Muscle layer of duodenum (tissue), 2 donors: ENCODE results near the gene ATN1.

Experiments used
- H3K27ac ChIP-seq: one replicate; pipeline ENCODE4 v1.7.0; 2013; ENCODE audit warnings: mild to moderate bottlenecking, low read length
- H3K27me3 ChIP-seq: one replicate; pipeline ENCODE4 v1.7.0; 2013; ENCODE audit warnings: low read depth, mild to moderate bottlenecking, control low read depth, low read length
- H3K36me3 ChIP-seq, 2 donors: one replicate each; pipeline ENCODE4 v1.7.0; 2013; ENCODE audit warnings: low read length in 2 of 2, control low read depth in 1 of 2, mild to moderate bottlenecking in 1 of 2; ENCODE audit not compliant: insufficient read depth in 2 of 2, control insufficient read depth in 1 of 2
- H3K4me1 ChIP-seq, 2 donors: one replicate each; pipeline ENCODE4 v1.7.0; 2013; ENCODE audit warnings: low read length in 2 of 2, mild to moderate bottlenecking in 2 of 2, control low read depth in 1 of 2, moderate library complexity in 1 of 2; ENCODE audit not compliant: insufficient read depth in 2 of 2, control insufficient read depth in 1 of 2
- H3K4me3 ChIP-seq, 2 donors: one replicate each; pipeline ENCODE4 v1.7.0; 2013; ENCODE audit warnings: low read length in 2 of 2, low read depth in 1 of 2, mild to moderate bottlenecking in 1 of 2
- H3K9me3 ChIP-seq, 2 donors: one replicate each; pipeline ENCODE4 v1.7.0; 2013; ENCODE audit warnings: low read length in 2 of 2, control low read depth in 1 of 2, mild to moderate bottlenecking in 1 of 2; ENCODE audit not compliant: control insufficient read depth in 1 of 2
- donor health status: healthy.

The ATN1 gene

DNA sequence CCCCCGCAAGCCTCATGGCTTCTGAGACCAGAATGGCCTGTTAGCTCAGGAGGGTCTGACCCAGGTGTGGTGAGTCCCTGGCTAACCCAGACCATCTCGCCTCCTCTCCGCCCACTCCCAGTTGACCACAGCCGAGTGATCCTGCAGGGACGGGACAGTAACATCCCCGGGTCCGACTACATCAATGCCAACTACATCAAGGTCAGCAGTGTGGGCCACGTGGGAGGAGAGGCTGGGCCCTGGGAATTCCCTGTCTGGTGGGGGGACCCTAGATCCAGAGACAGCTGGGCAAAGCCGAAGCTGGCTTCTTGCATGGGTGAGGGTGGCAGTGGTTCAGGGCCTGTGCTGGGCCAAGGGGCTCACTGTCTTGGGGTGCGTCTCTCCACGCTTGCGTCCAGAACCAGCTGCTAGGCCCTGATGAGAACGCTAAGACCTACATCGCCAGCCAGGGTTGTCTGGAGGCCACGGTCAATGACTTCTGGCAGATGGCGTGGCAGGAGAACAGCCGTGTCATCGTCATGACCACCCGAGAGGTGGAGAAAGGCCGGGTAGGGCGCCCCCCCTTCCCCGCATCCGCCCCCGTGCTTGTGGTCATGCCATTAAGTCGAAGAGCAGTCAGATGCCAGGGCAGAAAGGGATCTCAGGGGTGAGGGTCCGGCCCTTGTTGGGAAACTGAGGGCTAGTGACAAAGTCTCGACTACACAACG lies 28.4 kb downstream of the ATN1 start:
- Histone ChIP-seq H3K4me1 (peaks cover 8 to 25% of the 10 kb centered on the region in 2 donors), H3K9me3 (no peaks in the 10 kb centered on the region), H3K36me3 (no peaks in the 10 kb centered on the region), H3K4me3 (no peak overlapping the region), H3K27ac (no peak overlapping the region), H3K27me3 (no peaks in the 10 kb centered on the region)

DNA sequence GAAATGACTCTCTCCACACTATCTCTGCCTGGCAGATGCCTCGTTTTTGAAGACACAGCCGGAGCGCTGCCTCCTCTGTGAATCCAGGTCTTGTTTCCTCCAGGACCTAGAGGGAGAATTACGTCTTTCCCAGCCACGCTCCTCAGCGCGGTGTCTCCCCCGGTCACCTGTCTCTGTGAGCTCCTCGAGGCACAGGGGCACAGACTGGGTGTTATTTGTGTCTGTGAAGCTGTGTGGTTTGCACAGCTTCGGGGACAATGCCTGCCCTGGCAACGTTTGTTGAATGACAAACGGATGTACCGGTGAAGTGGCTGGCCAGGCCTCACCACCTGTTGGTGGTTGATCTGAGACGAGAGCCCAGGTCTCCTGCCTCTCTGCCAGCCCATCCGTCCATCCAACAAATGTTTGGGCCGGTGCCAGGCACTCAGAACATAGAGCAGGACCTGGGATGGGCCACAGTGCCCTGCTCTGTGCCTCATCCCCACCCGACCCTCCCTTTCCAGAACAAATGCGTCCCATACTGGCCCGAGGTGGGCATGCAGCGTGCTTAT lies 29.5 kb downstream of the ATN1 start:
- H3K4me1 ChIP-seq: peaks cover 14 to 35% of the 10 kb centered on the region in 2 donors
- no peak overlapping the region for H3K27ac ChIP-seq
- no peaks in the 10 kb centered on the region for H3K9me3 ChIP-seq
- H3K4me3 ChIP-seq: no peak overlapping the region
- H3K27me3 ChIP-seq: no peaks in the 10 kb centered on the region
- no peaks in the 10 kb centered on the region for H3K36me3 ChIP-seq

DNA sequence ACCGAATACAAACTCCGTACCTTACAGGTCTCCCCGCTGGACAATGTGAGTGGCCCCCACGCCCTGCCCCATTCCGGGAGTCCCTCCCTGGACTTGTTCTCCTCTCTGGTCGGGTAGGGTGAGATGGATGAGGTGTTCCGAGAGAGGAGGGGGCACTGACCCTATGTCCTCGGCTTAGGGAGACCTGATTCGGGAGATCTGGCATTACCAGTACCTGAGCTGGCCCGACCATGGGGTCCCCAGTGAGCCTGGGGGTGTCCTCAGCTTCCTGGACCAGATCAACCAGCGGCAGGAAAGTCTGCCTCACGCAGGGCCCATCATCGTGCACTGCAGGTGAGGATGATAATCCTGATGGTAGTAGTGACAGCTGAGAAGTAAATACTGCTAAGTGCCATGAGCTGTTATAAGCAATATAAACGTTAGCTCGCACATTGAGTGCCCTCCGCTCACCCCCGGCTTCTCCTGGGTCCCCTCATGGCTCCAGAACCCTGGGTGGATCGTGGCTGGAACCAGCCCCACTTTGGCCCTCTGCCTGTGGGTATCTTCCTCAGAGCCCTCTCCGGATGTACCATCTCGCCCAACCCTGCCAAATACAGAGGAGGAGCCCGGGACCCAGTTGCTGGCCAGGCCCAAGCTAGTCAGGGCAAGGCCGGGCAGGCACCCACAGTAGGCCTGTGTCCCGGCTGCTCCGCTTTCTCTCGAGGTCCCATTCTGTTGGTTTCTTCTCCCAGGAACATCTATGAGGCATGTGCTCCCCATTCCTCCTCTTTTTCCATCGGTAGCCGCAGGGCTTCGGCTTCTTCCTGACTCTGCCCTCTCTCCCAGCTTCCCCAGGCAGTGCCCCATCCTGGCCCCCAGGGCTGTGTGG lies 30.2 kb downstream of the ATN1 start:
- peaks cover 14 to 41% of the 10 kb centered on the region in 2 donors for H3K4me1 ChIP-seq
- no peak overlapping the region for H3K27ac ChIP-seq
- no peaks in the 10 kb centered on the region for H3K9me3 ChIP-seq
- no peaks in the 10 kb centered on the region for H3K36me3 ChIP-seq
- no peak overlapping the region for H3K4me3 ChIP-seq
- no peaks in the 10 kb centered on the region for H3K27me3 ChIP-seq

DNA sequence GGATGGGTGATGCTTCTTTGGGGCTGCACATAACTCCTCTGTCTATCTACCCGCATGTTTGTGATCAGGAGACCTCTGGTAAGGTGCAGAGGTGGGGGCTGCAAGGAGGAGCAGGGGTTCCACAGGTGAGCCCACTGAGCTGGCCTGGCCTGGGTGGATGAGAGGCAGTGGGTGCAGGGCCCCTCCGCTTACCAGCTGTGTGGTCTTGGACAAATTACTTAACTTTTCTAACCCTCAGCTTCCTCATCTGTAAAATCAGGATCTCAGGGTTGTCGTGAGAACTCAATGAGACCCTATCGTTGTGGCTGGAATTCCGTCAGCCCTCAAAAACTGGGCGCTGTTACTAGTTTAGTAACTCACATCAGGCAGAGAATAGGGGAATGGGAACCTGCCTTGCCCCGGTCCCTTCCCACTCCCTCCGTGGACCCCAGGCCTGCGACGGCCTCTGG lies 30.9 kb downstream of the ATN1 start:
- no peak overlapping the region for H3K27ac ChIP-seq
- peaks cover 14 to 41% of the 10 kb centered on the region in 2 donors for H3K4me1 ChIP-seq
- no peaks in the 10 kb centered on the region for H3K9me3 ChIP-seq
- H3K36me3 ChIP-seq: no peaks in the 10 kb centered on the region
- H3K4me3 ChIP-seq: no peak overlapping the region
- H3K27me3 ChIP-seq: no peaks in the 10 kb centered on the region

DNA sequence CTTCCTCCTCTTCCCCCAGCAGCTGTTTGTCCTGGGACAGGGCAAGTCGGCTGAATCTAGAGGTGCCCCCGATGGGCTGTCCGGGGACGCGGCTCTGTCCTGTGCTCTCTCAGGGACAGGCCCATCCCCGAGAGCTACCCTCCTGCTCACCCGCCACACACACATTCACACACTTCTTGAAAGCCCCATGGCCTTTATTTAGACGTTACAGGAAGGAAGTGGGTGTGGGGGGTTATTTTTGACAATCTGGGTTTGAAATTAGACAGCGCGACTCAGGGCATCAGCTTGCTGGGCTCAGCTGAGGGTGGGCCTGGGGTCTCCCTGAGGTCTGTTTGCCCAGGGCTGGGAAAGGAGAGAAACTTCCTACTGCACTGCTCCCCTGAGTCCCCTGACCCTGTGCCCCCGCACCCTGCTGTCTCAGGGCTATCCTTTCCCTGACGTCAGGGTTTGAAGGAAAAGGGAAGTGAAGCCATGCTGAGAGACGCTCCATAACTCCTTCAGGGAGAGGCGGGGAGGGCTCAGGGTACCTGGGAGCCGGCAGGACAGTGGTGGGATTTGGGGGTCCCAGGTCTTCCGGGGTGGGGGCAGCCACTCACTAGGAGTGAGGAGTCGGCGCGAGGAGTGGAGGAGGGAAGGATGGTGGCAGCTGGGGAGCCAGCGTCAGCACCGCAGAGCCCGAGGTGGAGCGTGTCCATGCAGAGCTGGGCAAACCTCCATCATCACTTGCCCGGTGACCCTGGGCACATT lies 31.5 kb downstream of the ATN1 start:
- Histone ChIP-seq H3K27ac (no peak overlapping the region), H3K4me1 (peaks cover 14 to 42% of the 10 kb centered on the region in 2 donors), H3K4me3 (no peak overlapping the region), H3K36me3 (no peaks in the 10 kb centered on the region), H3K27me3 (no peaks in the 10 kb centered on the region), H3K9me3 (no peaks in the 10 kb centered on the region)

DNA sequence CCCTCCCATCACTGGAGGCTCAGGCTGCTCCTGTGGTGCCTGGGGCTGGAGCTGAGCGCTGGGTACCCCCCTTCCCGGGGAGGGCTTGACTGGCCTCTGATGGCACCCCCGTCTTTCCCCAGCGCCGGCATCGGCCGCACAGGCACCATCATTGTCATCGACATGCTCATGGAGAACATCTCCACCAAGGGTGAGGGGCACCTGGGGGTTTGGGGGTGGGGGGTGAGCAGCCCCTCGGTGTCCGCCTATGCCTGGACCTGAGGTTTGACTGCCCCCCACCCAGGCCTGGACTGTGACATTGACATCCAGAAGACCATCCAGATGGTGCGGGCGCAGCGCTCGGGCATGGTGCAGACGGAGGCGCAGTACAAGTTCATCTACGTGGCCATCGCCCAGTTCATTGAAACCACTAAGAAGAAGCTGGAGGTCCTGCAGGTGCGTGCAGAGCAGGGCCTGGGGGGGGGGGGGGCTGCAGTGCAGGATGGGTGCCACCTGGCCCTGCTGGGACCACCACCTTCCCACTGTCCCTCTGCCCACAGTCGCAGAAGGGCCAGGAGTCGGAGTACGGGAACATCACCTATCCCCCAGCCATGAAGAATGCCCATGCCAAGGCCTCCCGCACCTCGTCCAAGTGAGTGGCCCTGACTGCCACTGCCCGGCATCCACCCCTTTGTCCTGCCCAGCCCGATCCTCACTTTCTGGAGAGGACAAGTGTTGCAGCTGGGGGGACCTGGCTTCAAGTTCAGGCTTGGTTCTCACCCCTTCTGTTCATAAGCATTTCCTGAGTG lies 32.2 kb downstream of the ATN1 start:
- Histone ChIP-seq H3K9me3 (no peaks in the 10 kb centered on the region), H3K27me3 (no peaks in the 10 kb centered on the region), H3K4me3 (no peak overlapping the region), H3K27ac (no peak overlapping the region), H3K36me3 (peaks cover 0 to 4% of the 10 kb centered on the region in 2 donors), H3K4me1 (peaks cover 14 to 42% of the 10 kb centered on the region in 2 donors)

DNA sequence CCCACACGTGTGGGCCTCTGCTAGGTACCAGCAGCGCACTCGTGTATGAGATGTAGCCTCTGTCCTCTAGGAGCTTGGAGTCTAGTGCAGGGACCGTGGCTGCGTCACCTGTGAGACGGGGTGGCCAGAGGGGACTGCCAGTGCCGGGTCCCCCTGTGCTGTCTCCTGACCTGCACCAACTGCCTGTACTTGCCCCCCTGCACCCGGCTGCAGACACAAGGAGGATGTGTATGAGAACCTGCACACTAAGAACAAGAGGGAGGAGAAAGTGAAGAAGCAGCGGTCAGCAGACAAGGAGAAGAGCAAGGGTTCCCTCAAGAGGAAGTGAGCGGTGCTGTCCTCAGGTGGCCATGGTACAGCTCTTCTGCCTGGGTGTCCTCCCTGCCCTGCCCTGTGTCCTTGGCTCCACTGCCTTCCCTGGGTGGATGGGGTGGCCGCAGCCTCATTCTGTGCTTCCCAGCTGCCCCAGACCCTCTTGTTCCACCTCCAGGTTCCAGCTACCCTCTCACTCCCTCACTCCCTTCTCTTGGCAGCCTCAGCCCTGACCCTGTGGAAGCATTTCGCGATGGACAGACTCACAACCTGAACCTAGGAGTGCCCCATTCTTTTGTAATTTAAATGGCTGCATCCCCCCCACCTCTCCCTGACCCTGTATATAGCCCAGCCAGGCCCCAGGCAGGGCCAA lies 33.0 kb downstream of the ATN1 start:
- Histone ChIP-seq H3K4me3 (peak overlapping the region; percentile 21 to 27), H3K36me3 (peaks cover 6 to 7% of the 10 kb centered on the region in 2 donors), H3K27me3 (no peaks in the 10 kb centered on the region), H3K4me1 (peaks cover 14 to 43% of the 10 kb centered on the region in 2 donors), H3K9me3 (no peaks in the 10 kb centered on the region), H3K27ac (peak overlapping the region; percentile 81)

DNA sequence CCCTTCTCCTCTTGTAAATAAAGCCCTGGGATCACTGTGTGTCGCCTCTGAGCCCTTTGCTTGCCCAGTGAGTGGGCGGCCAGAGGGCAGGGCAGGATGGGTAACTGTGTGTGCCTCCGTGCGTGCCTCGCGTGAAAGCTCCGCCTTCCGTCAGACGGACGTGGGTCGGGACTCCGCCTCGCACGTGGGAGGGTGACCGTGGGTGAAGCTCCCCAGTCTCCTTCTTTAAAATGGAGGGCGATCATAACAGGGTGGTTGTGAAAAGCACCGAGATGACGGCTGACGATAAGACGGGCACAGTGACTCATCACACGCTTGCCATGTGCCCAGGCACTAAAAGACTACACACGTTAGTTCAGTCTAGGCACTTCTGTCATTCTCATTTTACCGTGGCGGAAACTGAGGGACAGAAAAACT lies 33.5 kb downstream of the ATN1 start:
- H3K4me1 ChIP-seq: peaks cover 14 to 43% of the 10 kb centered on the region in 2 donors

DNA sequence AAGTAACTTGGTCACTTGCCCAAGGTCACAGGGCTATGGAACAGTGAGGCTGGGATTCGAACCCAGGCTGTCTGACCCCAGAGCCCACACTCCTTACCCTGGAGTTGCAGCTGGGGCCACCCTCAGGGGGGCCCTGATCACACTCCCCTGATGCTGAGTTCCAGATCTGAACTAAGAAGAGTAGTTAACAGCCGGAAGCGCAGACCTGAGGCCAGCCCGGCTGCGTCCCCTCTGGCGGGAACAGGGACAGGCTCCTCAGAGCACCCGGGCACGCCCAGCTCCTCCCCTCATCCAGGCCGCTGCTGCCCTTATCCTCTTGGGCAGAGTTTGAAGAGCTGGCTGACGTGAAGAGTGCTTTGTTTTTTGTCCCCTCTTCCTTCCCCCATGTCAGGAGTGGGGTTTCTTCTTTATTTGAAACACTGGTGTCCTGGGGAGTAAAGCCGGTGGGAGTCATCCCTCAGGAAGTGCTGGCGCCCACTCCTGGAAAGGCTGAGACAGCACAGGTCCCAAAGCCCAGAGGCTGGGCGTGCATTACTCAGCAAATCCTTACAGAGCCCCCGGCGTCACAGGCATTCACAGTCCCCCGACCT lies 34.0 kb downstream of the ATN1 start:
- Histone ChIP-seq H3K4me1 (peaks cover 14 to 43% of the 10 kb centered on the region in 2 donors), H3K27ac (peak overlapping the region; percentile 81), H3K27me3 (no peaks in the 10 kb centered on the region), H3K4me3 (peak overlapping the region; percentile 21 to 27), H3K36me3 (peaks cover 16 to 17% of the 10 kb centered on the region in 2 donors), H3K9me3 (no peaks in the 10 kb centered on the region)

More for the DNA sequence above, 33.5 kb downstream of the ATN1 start:
- no peaks in the 10 kb centered on the region for H3K9me3 ChIP-seq
- H3K36me3 ChIP-seq: peaks cover 12% of the 10 kb centered on the region in 2 donors
- peak overlapping the region; percentile 81 for H3K27ac ChIP-seq
- peak overlapping the region; percentile 21 to 27 for H3K4me3 ChIP-seq
- H3K27me3 ChIP-seq: no peaks in the 10 kb centered on the region
